RCC 7860 (cell line): ENCODE results near the gene RYR2.

Experiments
- DNase-seq: peaks from one replicate; pipeline ENCODE4 v3.0.0-alpha.2; 2015; ENCODE audit warnings: low spot score
- FAIRE-seq: peaks from 2 replicates; lab custom pipeline; 2012; peaks lifted over from hg19 to GRCh38; lab: Jason Lieb, UNC

The RYR2 gene

GRCh38 chr1:237608433-237608832 lies 566.4 kb downstream of the RYR2 start:
- FAIRE-seq (no peak), DNase-seq (no peak)

- FAIRE-seq (no peak), DNase-seq (no peak)
Observed at GRCh38 chr1:237610157-237610556, 568.2 kb downstream of the RYR2 start.

GRCh38 chr1:237613984-237614383 lies 572.0 kb downstream of the RYR2 start:
- DNase-seq (no peak), FAIRE-seq (no peak)

GRCh38 chr1:237619553-237619952 lies 577.6 kb downstream of the RYR2 start:
- DNase-seq (no peak), FAIRE-seq (no peak)

GRCh38 chr1:237634922-237635321 lies 592.9 kb downstream of the RYR2 start:
- FAIRE-seq (no peak), DNase-seq (no peak)

- FAIRE-seq: peak; percentile 27
Observed at GRCh38 chr1:237638555-237638954, 596.6 kb downstream of the RYR2 start.

GRCh38 chr1:237640011-237640671 lies 598.2 kb downstream of the RYR2 start:
- no peak for DNase-seq

More at GRCh38 chr1:237638555-237638954, 596.6 kb downstream of the RYR2 start:
- no peak for DNase-seq

GRCh38 chr1:237640966-237641365 lies 599.0 kb downstream of the RYR2 start:
- FAIRE-seq: no peak
- DNase-seq: no peak

More at GRCh38 chr1:237640011-237640671, 598.2 kb downstream of the RYR2 start:
- FAIRE-seq: no peak

- DNase-seq (no peak), FAIRE-seq (no peak)
Observed at GRCh38 chr1:237650809-237651208, 608.8 kb downstream of the RYR2 start.

- FAIRE-seq (no peak), DNase-seq (no peak)
Observed at GRCh38 chr1:237655778-237656177, 613.8 kb downstream of the RYR2 start.

GRCh38 chr1:237664348-237664747 lies 622.4 kb downstream of the RYR2 start:
- FAIRE-seq: no peak
- DNase-seq: no peak

- FAIRE-seq: no peak
- no peak for DNase-seq
Observed at GRCh38 chr1:237670302-237670701, 628.3 kb downstream of the RYR2 start.

GRCh38 chr1:237671262-237671661 lies 629.3 kb downstream of the RYR2 start:
- no peak for FAIRE-seq
- no peak for DNase-seq

GRCh38 chr1:237671935-237672334 lies 630.0 kb downstream of the RYR2 start:
- FAIRE-seq (no peak), DNase-seq (no peak)

- FAIRE-seq (peak; percentile 56), DNase-seq (peak; percentile 34)
Observed at GRCh38 chr1:237672748-237673147, 630.8 kb downstream of the RYR2 start.

- FAIRE-seq: no peak
Observed at GRCh38 chr1:237673631-237674030, 631.6 kb downstream of the RYR2 start.

GRCh38 chr1:237677979-237678378 lies 636.0 kb downstream of the RYR2 start:
- FAIRE-seq: peak; percentile 89

More at GRCh38 chr1:237673631-237674030, 631.6 kb downstream of the RYR2 start:
- no peak for DNase-seq

GRCh38 chr1:237679687-237680086 lies 637.7 kb downstream of the RYR2 start:
- FAIRE-seq (no peak), DNase-seq (no peak)

More at GRCh38 chr1:237677979-237678378, 636.0 kb downstream of the RYR2 start:
- DNase-seq: peak; percentile 59

- DNase-seq (no peak), FAIRE-seq (no peak)
Observed at GRCh38 chr1:237681210-237681609, 639.2 kb downstream of the RYR2 start.

GRCh38 chr1:237684236-237684635 lies 642.3 kb downstream of the RYR2 start:
- FAIRE-seq (no peak), DNase-seq (no peak)

- no peak for FAIRE-seq
- DNase-seq: no peak
Observed at GRCh38 chr1:237685551-237685950, 643.6 kb downstream of the RYR2 start.

GRCh38 chr1:237687804-237688203 lies 645.8 kb downstream of the RYR2 start:
- DNase-seq (no peak), FAIRE-seq (no peak)

GRCh38 chr1:237690656-237691055 lies 648.7 kb downstream of the RYR2 start:
- DNase-seq (no peak), FAIRE-seq (no peak)
